ENCODE data around the gene KCNJ6.

KCNJ6 gene

GRCh38 chr21:37903396-37903795 is 12.9 kb downstream of the KCNJ6 start:
- no peak for DNase-seq

GRCh38 chr21:37899146-37899545 is 17.1 kb downstream of the KCNJ6 start:
- no peak for DNase-seq

DNA sequence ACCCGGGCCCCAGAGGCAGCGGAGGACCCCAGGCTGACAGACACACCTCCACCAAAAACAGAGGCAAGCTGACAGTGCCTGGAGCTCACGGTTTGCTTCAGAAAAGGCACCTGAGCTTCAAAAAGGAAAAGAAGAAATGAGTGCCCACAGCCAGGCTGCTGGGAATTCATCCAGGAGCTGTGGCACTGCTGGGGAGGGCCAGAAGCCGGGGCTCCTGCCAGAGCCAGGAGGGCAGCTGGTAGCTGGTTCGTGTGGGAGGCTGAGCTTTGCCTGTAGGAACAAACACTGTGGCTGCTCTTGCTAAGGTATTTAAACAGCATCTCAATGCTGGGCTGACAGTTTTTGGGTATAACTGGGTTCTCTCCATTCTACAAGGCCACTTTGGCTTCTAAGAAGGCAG is 19.5 kb downstream of the KCNJ6 start:
- no peak for DNase-seq

DNA sequence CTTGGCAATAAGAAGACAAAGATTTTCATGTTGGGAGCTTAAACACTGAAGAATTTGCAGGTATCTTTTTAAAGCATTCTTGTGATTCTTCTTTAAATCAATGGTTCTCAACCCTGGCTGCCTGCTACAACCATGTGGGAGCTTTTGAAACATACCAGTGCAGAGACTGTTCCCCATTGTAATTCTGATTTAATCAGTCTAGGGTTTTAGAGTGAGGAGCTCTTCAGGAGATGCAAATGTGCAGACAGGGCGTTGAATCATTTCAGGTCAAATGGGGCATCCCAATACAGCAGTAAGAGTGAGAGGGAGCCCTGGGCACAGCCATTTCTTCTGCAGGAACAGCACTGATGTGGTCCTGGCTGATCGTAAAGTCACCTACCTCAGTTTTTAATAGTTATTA is 24.3 kb downstream of the KCNJ6 start:
- no peak for DNase-seq

GRCh38 chr21:37888659-37889058 is 27.6 kb downstream of the KCNJ6 start:
- DNase-seq: no peak

GRCh38 chr21:37886726-37887299 is 29.4 kb downstream of the KCNJ6 start:
- DNase-seq: no peak

DNA sequence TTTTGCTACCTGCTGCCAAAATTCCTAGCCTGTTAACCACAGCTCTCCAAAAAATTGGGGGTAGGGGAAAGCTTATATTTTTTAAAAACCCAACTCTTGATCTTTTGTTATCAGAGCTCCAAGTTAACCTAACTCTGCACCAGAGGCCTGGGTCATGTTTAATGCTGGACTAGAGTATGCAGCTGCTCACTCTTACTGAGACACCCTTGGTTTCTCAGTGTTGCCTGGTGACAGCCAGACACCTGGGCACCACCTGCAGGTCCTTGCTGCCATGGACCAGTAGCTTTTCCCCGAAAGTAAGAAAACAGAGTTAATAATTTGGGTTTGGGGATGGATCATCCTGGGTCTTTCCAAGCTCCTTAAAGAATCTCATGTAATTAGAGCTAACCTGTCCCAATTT is 30.1 kb downstream of the KCNJ6 start:
- DNase-seq: no peak

DNA sequence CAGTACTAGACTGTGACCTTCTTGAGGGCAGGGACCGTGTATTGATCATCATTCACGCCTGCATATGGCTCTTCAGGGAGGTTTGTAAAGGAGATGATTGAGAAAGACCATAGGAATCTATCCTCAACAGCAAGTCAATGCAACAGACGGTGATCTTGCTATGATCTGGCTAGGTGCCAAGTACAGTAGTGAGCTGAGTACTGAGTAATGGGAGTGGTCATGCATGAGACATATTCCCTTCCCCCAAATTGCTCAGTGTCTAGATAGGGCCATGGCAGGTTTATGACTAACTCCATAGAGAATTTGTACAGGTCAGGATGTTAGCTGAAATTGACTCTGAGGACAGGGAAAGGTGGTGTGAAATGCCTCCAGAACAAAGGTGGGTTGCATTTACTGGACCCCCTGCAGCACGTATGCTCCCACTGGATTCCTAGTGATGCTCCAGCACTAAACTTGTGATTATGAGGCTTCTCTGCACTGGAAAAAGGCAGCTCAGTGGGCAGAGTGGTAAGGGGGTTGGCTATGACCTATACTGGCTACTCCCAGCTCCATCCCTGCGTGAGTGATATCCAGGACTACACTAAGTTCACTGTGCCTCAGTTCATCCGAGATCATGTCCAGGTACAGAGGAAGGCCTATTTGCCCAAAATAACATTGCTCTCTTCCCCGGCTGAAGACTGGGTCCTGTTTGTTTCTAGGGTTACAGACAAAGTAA is 37.2 kb downstream of the KCNJ6 start:
- DNase-seq: no peak

- DNase-seq: no peak
Measured at GRCh38 chr21:37877888-37878684, 38.2 kb downstream of the KCNJ6 start.

- no peak for DNase-seq
Measured at GRCh38 chr21:37877171-37877570, 39.1 kb downstream of the KCNJ6 start.

- DNase-seq: no peak
Measured at GRCh38 chr21:37876561-37876960, 39.7 kb downstream of the KCNJ6 start.

- no peak for DNase-seq
Measured at GRCh38 chr21:37874904-37875780, 41.1 kb downstream of the KCNJ6 start.

DNA sequence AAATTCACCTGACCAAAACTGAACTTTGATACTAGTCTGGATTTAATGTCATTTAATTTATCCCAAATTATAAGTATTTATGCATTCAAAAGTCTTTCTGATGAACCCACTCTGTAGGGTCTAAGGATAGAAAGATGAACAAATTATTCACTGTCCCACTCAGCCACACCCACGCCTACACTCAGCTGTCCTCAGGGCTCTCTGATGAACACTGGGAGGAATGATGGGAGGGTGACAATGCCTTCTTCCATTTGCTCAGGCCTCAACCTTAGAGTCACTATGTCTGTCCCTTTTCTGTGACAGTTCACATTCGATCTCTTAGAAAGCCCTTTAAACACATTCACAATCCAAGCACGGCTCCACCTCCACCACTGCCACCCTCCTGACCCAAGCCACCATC is 41.8 kb downstream of the KCNJ6 start:
- DNase-seq: no peak

GRCh38 chr21:37873655-37874054 is 42.6 kb downstream of the KCNJ6 start:
- no peak for DNase-seq

- DNase-seq: no peak
Measured at GRCh38 chr21:37871121-37871862, 45.0 kb downstream of the KCNJ6 start.

GRCh38 chr21:37870221-37870620 is 46.0 kb downstream of the KCNJ6 start:
- DNase-seq: no peak

DNA sequence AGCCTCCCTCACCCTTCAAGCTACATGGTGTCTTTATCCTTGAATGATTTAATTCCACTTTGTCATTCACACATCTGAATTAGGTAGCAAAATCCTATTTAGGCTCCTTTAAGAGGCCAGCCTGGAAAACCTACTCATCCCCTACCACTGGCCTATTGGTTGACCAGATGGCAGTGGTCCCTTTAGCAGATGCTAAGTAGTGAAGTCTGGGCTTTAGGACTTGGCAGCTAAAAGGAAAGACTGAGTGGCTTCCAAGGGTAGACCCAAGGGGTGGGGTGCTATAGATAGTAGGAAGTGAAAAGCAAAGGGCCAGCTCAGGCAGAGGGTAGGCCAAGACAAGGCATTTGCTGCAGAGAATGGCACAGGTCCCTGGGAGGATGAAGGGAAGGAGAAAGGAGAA is 46.6 kb downstream of the KCNJ6 start:
- no peak for DNase-seq

GRCh38 chr21:37868446-37869295 is 47.6 kb downstream of the KCNJ6 start:
- DNase-seq: no peak

GRCh38 chr21:37866027-37866426 is 50.2 kb downstream of the KCNJ6 start:
- DNase-seq: no peak

- DNase-seq: no peak
Measured at GRCh38 chr21:37865156-37865555, 51.1 kb downstream of the KCNJ6 start.

DNA sequence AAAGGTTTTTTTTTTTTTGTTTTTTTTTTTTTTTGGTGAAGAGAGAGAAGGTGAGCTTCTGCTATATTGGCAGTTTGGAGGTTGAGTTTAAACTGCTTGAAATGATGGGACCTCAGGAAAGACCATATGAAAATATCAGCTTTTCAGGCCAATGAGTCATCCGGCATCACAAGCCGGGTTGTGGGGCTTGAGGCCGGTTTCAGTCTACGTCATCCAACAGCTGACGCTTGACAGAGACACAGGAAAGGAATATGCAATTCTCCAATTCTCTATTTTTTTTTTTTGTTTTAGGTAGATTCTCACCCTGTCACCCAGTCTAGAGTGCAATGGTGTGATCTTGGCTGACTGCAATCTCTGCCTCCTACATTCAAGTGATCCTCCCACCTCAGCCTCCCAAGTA is 52.4 kb downstream of the KCNJ6 start:
- no peak for DNase-seq

Measured in activated gamma-delta T cell (primary cell).